Astrocyte (in vitro differentiated cells and primary cell): ENCODE results near the gene UNC5A. TPM values are rescaled to one million over a fixed set of nuclear protein-coding genes. Genes with fewer than 3 reads are reported as not detected.

ENCODE experiments used
- DNase-seq: peaks from one replicate; pipeline ENCODE4 v3.0.0-alpha.2; 2010; ENCODE audit warnings: low read depth
- FAIRE-seq: peaks from 2 replicates; lab custom pipeline; 2011; peaks lifted over from hg19 to GRCh38; lab: Jason Lieb, UNC
- H2AFZ ChIP-seq: 2 replicates; pipeline ENCODE4 v1.6.0; 2012; ENCODE audit warnings: low read depth, low read length, inconsistent platforms
- H3K27ac ChIP-seq: 2 replicates; pipeline ENCODE4 v1.5.1; 2011; ENCODE audit warnings: low read depth, low read length, inconsistent platforms
- H3K27me3 ChIP-seq: 2 replicates; pipeline ENCODE4 v1.6.0; 2011; ENCODE audit warnings: low read length, inconsistent platforms; ENCODE audit not compliant: insufficient read depth
- H3K36me3 ChIP-seq: 2 replicates; pipeline ENCODE4 v1.5.1; 2011; ENCODE audit warnings: low read length, inconsistent platforms; ENCODE audit not compliant: insufficient read depth
- H3K4me1 ChIP-seq: 2 replicates; pipeline ENCODE4 v1.5.1; 2011; ENCODE audit warnings: low read length, inconsistent platforms; ENCODE audit not compliant: insufficient read depth
- H3K4me2 ChIP-seq: 2 replicates; pipeline ENCODE4 v1.6.0; 2012; ENCODE audit warnings: low read length, inconsistent platforms
- H3K4me3 ChIP-seq: 2 replicates; pipeline ENCODE4 v1.5.1; 2011; ENCODE audit warnings: low read depth, mild to moderate bottlenecking, low read length, inconsistent platforms; ENCODE audit not compliant: insufficient read depth
- H3K79me2 ChIP-seq: 2 replicates; pipeline ENCODE4 v1.6.0; 2012; ENCODE audit warnings: mild to moderate bottlenecking, low read length, inconsistent platforms; ENCODE audit not compliant: insufficient read depth
- H3K9ac ChIP-seq: 2 replicates; pipeline ENCODE4 v1.6.0; 2012; ENCODE audit warnings: mild to moderate bottlenecking, low read length, inconsistent platforms
- H3K9me3 ChIP-seq: 2 replicates; pipeline ENCODE4 v1.5.1; 2012; ENCODE audit warnings: low read depth, mild to moderate bottlenecking, low read length, inconsistent platforms; ENCODE audit not compliant: insufficient read depth
- H4K20me1 ChIP-seq: 2 replicates; pipeline ENCODE4 v1.6.0; 2012; ENCODE audit warnings: low read length, inconsistent platforms; ENCODE audit not compliant: insufficient read depth
- H3K27ac Mint-ChIP-seq: one replicate; pipeline ENCODE4 v1.8.0; 2021; ENCODE audit warnings: mild to moderate bottlenecking, mixed read lengths; ENCODE audit not compliant: unreplicated experiment
- H3K27me3 Mint-ChIP-seq: one replicate; pipeline ENCODE4 v1.8.0; 2021; ENCODE audit warnings: low read depth, mixed read lengths; ENCODE audit not compliant: unreplicated experiment
- H3K36me3 Mint-ChIP-seq: one replicate; pipeline ENCODE4 v1.8.0; 2021; ENCODE audit warnings: low read depth, mixed read lengths; ENCODE audit not compliant: unreplicated experiment
- H3K4me1 Mint-ChIP-seq: one replicate; pipeline ENCODE4 v1.8.0; 2021; ENCODE audit warnings: low read depth, mixed read lengths; ENCODE audit not compliant: unreplicated experiment
- H3K4me3 Mint-ChIP-seq: one replicate; pipeline ENCODE4 v1.8.0; 2021; ENCODE audit warnings: mild to moderate bottlenecking, moderate library complexity, mixed read lengths; ENCODE audit not compliant: unreplicated experiment
- H3K9me3 Mint-ChIP-seq: one replicate; pipeline ENCODE4 v1.8.0; 2021; ENCODE audit warnings: mild to moderate bottlenecking, mixed read lengths; ENCODE audit not compliant: unreplicated experiment
- CTCF ChIP-seq: IDR thresholded peaks from 2 replicates; pipeline ENCODE4 v1.5.1; 2011; ENCODE audit warnings: low read depth, mild to moderate bottlenecking, inconsistent platforms, low read length, moderate library complexity; ENCODE audit not compliant: insufficient read depth
- EZH2 ChIP-seq: IDR thresholded peaks from 2 replicates; pipeline ENCODE4 v1.6.1; 2012; ENCODE audit warnings: mild to moderate bottlenecking, low read length, inconsistent platforms; ENCODE audit not compliant: insufficient read depth
- total RNA-seq: library from RNA; stranded (reverse); gene quantifications from 2 replicates; pipeline ENCODE4 v1.2.1, GENCODE V29; 2021

Gene UNC5A
- total RNA-seq, 1 donor from 2014 or later: 0.70 TPM

DNA sequence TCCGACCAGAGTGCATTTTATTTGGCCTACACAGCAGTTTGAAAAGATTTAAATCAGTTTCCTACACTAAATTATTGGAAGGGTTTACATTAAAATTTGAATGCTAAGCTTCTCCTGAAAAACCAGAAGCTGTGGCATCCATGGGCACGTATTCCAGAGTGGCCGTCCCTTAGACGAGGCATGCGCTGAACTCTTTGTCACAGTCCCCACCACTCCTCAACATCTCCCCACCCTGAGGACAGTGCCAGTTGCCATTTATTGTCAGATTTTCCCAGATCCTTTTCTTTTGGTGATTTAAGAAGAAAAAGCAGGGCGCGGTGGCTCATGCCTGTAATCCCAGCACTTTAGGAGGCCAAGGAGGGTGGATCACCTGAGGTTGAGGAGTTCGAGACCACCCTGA lies 39.9 kb upstream of the UNC5A start:
- H3K27ac Mint-ChIP-seq: no peak overlapping the region
- no peak overlapping the region for H3K4me3 ChIP-seq
- no peak overlapping the region for H2AFZ ChIP-seq
- no peak overlapping the region for H3K4me2 ChIP-seq
- no peaks in the 10 kb centered on the region for H3K9me3 ChIP-seq
- H3K79me2 ChIP-seq: no peaks in the 10 kb centered on the region
- H3K9me3 Mint-ChIP-seq: peaks cover 21% of the 10 kb centered on the region
- no peak overlapping the region for H3K4me3 Mint-ChIP-seq
- TF ChIP-seq CTCF (no peak), EZH2 (no peak)
- H4K20me1 ChIP-seq: no peaks in the 10 kb centered on the region
- no peak overlapping the region for H3K27ac ChIP-seq
- no peaks in the 10 kb centered on the region for H3K36me3 Mint-ChIP-seq
- H3K4me1 ChIP-seq: no peaks in the 10 kb centered on the region
- H3K36me3 ChIP-seq: no peaks in the 10 kb centered on the region
- H3K27me3 Mint-ChIP-seq: peaks cover 42% of the 10 kb centered on the region
- DNase-seq: no peak
- FAIRE-seq: no peak
- no peak overlapping the region for H3K9ac ChIP-seq
- H3K27me3 ChIP-seq: peaks cover 32% of the 10 kb centered on the region
- peaks cover 6% of the 10 kb centered on the region for H3K4me1 Mint-ChIP-seq

- Histone ChIP-seq H4K20me1 (no peaks in the 10 kb centered on the region), H3K9ac (no peak overlapping the region), H3K36me3 (no peaks in the 10 kb centered on the region), H2AFZ (no peak overlapping the region), H3K9me3 (no peaks in the 10 kb centered on the region), H3K4me3 (no peak overlapping the region), H3K4me2 (no peak overlapping the region), H3K27me3 (peaks cover 29% of the 10 kb centered on the region), H3K27ac (no peak overlapping the region), H3K79me2 (no peaks in the 10 kb centered on the region), H3K4me1 (no peaks in the 10 kb centered on the region)
- peaks cover 6% of the 10 kb centered on the region for H3K4me1 Mint-ChIP-seq
- TF ChIP-seq CTCF (no peak), EZH2 (no peak)
- DNase-seq: no peak
- H3K27ac Mint-ChIP-seq: no peak overlapping the region
- H3K9me3 Mint-ChIP-seq: peaks cover 13% of the 10 kb centered on the region
- FAIRE-seq: no peak
- H3K4me3 Mint-ChIP-seq: no peak overlapping the region
- H3K27me3 Mint-ChIP-seq: peaks cover 41% of the 10 kb centered on the region
- H3K36me3 Mint-ChIP-seq: no peaks in the 10 kb centered on the region
Measured at GRCh38 chr5:176771102-176771845, 39.1 kb upstream of the UNC5A start.
